Panc1 (cell line): Measurements from ENCODE around the gene DIS3L2. TPM values are rescaled to one million over a fixed set of nuclear protein-coding genes. Genes with fewer than 3 reads are reported as not detected.

Source experiments
- ATAC-seq: fragments of 200-7000 bp; cut with Tn5 transposase; 2 replicates; pipeline ENCODE4 v1.9.1; 2020; ENCODE audit warnings: mild to moderate bottlenecking, moderate library complexity
- BruUV-seq: library from RNA; stranded (reverse); fragments of 400-500 nt; replicated peaks from 2 replicates; lab custom pipeline; 2021; lab: Mats Ljungman, UMichigan
- CTCF ChIA-PET: fragments of 300-600 bp; sonication (Branson Sonifier 250); formaldehyde crosslinking; loops from one replicate; lab custom pipeline; 2022; ENCODE audit warnings: antibody characterized with exemption; lab: Charles Lee
- POLR2A ChIA-PET: fragments of 300-600 bp; sonication (Branson Sonifier 250); formaldehyde crosslinking; loops from one replicate; lab custom pipeline; 2022; ENCODE audit warnings: antibody characterized with exemption; lab: Charles Lee
- DNase-seq: peaks from one replicate; pipeline ENCODE4 v3.0.0-alpha.2; 2010; ENCODE audit warnings: low read depth, low spot score
- H3K27ac ChIP-seq: 2 replicates; pipeline ENCODE4 v1.5.1; 2011; ENCODE audit warnings: mild to moderate bottlenecking, low read length, inconsistent platforms
- H3K27me3 ChIP-seq: fragments of 200-500 bp; sonication (Bioruptor generic); 2 replicates; pipeline ENCODE4 v1.6.0; 2014; ENCODE audit warnings: low read length, inconsistent platforms; ENCODE audit not compliant: control insufficient read depth, insufficient read depth
- H3K36me3 ChIP-seq: fragments of 200-500 bp; sonication (Bioruptor generic); 2 replicates; pipeline ENCODE4 v1.5.1; 2014; ENCODE audit warnings: inconsistent platforms, mild to moderate bottlenecking, low read length, moderate library complexity; ENCODE audit not compliant: control insufficient read depth, insufficient read depth
- H3K4me1 ChIP-seq: 2 replicates; pipeline ENCODE4 v1.5.1; 2011; ENCODE audit warnings: inconsistent platforms, mild to moderate bottlenecking, low read length, moderate library complexity; ENCODE audit not compliant: control insufficient read depth, insufficient read depth
- H3K4me3 ChIP-seq, 2 experiments: 2 replicates each; pipeline ENCODE4 v1.5.1; 2011 to 2012; ENCODE audit warnings: low read depth in 2 of 2, low read length in 2 of 2, mild to moderate bottlenecking in 2 of 2, inconsistent platforms in 1 of 2, moderate library complexity in 1 of 2
- H3K9me3 ChIP-seq: fragments of 200-500 bp; sonication (Bioruptor generic); 2 replicates; pipeline ENCODE4 v1.5.1; 2014; ENCODE audit warnings: low read depth, mild to moderate bottlenecking, inconsistent platforms, low read length, moderate library complexity; ENCODE audit not compliant: control insufficient read depth, insufficient read depth
- POLR2AphosphoS5 ChIP-seq: IDR thresholded peaks from 2 replicates; pipeline ENCODE4 v1.6.1; 2012; ENCODE audit warnings: mild to moderate bottlenecking, low read depth, low read length, moderate library complexity
- REST ChIP-seq, 2 experiments: IDR thresholded peaks; 2 replicates each; pipeline ENCODE4 v1.6.1; 2011 to 2012; ENCODE audit warnings: low read depth in 2 of 2, control low read depth in 1 of 2, low read length in 1 of 2, mild to moderate bottlenecking in 1 of 2, moderate library complexity in 1 of 2; ENCODE audit not compliant: insufficient read depth in 1 of 2
- SIN3A ChIP-seq: IDR thresholded peaks from 2 replicates; pipeline ENCODE4 v1.6.1; 2012; ENCODE audit warnings: low read depth, mild to moderate bottlenecking, low read length, moderate library complexity, borderline replicate concordance; ENCODE audit not compliant: insufficient read depth
- TCF7L2 ChIP-seq: IDR thresholded peaks from 2 replicates; pipeline ENCODE4 v1.6.1; 2011; ENCODE audit warnings: mild to moderate bottlenecking, low read depth, low read length, inconsistent platforms
- in situ Hi-C: cut with HindIII; loops from 2 replicates; pipeline ENCODE4 v1.10.0; 2016; ENCODE audit warnings: low sequenced_read_pairs, low pct_unique_long_range_greater_than_20kb
- intact Hi-C: fragments of 100-400 bp; cut with micrococcal nuclease; formaldehyde crosslinking; loops from one replicate; pipeline ENCODE4 v1.10.0; 2022; ENCODE audit not compliant: unreplicated experiment
- total RNA-seq: library from RNA; stranded (reverse); gene quantifications from one replicate; pipeline ENCODE4 v1.2.1, GENCODE V29; 2021; ENCODE audit not compliant: unreplicated experiment
- TF ChIP-seq, protein P1 (sequence below): fragments of 450-650 bp; IDR thresholded peaks from 2 replicates; pipeline ENCODE4 v1.5.1; 2017; ENCODE audit warnings: mild to moderate bottlenecking

Gene DIS3L2
- total RNA-seq, 1 experiment from 2014 or later = 28.1 TPM

DNA sequence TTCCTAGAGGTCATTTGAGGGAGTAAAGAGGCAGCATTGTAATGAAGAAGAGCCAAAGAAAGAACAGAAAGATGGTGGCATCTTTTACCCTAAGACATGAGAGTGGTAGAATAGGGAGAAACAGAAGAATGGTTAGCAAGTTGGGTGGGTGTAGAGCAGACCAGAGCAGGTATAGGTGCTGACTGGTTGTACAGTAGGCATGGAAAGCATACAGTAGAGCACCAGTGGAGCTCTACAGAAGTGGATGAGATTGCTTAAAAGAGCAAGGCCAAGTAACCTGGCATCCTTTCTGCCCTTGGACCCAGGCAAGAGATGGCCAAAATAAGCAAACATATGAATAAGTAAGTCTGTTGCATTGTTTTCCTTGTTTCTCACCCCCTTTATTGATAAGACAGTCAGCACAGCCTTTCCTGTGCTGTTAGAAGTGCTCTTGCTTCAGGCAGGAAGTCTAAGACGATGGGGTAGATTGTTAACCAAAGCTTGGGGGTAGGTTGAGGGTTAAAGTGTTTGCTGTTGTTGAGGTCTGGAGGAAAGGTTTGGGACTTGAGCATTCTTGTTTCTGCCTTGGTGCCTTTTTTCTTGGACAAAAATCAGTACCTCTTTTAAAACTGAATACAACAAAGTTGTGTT is 76.9 kb downstream of the DIS3L2 start:
- in situ Hi-C loops = no loop called here
- DNase-seq (no peak), ATAC-seq (no peak)
- no TSS peak for BruUV-seq
- ChIA-PET CTCF (no interaction called here), POLR2A (interaction anchor here (0.7 kb wide), 1 partner anchor 80 kb away, joined by 3 read pairs; no protein-coding TSS in a partner anchor)
- H3K4me3 ChIP-seq = no peak overlapping the region
- no peaks in the 10 kb centered on the region for H3K4me1 ChIP-seq
- TF ChIP-seq SIN3A (no peak), REST (IDR thresholded peaks at IDR 0.05; ENCODE audit: insufficient read depth in 1 of 2, low read depth in 2 of 2, low read length in 1 of 2) (no peak), TCF7L2 (no peak), POLR2AphosphoS5 (no peak)
- TF ChIP-seq, protein P1, sequence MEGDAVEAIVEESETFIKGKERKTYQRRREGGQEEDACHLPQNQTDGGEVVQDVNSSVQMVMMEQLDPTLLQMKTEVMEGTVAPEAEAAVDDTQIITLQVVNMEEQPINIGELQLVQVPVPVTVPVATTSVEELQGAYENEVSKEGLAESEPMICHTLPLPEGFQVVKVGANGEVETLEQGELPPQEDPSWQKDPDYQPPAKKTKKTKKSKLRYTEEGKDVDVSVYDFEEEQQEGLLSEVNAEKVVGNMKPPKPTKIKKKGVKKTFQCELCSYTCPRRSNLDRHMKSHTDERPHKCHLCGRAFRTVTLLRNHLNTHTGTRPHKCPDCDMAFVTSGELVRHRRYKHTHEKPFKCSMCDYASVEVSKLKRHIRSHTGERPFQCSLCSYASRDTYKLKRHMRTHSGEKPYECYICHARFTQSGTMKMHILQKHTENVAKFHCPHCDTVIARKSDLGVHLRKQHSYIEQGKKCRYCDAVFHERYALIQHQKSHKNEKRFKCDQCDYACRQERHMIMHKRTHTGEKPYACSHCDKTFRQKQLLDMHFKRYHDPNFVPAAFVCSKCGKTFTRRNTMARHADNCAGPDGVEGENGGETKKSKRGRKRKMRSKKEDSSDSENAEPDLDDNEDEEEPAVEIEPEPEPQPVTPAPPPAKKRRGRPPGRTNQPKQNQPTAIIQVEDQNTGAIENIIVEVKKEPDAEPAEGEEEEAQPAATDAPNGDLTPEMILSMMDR = no peak
- intact Hi-C loops = no loop called here
- no peaks in the 10 kb centered on the region; the same call in 1 of the 2 replicates for H3K36me3 ChIP-seq
- no peaks in the 10 kb centered on the region; the same call in 1 of the 2 replicates for H3K9me3 ChIP-seq
- H3K27me3 ChIP-seq = no peaks in the 10 kb centered on the region
- no peak overlapping the region for H3K27ac ChIP-seq

DNA sequence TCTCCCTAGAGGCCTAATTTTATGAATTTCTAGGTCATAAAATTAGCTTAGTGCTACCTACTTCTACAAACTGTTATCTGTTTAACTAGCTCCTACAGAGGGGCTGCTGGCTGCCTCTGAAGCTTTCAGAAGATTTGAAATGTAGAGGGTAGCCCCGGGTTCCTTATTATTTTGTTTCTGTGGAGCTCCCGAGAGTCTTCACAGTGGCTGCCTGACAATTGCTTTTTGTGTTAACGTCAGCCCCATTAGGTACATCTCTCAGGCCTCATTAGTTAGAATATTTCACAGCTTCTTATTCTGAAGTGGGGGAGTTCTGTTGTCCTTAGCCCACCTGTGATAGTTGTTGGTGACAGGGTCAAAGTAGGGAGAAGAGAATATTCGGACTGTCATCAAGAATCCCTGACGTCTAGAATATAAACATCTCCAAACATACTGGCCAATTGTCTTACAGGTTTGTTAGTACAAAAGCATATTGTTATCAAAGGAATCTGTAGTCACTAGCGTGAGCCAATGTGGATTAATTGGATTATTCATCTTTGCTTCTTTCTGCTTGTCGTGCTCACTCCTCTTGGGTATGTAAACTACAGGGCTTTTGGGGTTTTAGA is 77.5 kb downstream of the DIS3L2 start:
- CTCF ChIA-PET = no interaction called here
- BruUV-seq = no TSS peak
- TF ChIP-seq REST (IDR thresholded peaks at IDR 0.05; ENCODE audit: insufficient read depth in 1 of 2, low read depth in 2 of 2, low read length in 1 of 2) (no peak), SIN3A (no peak), TCF7L2 (no peak), POLR2AphosphoS5 (no peak)
- TF ChIP-seq, protein P1 = no peak
- DNase-seq = no peak
- Histone ChIP-seq H3K27ac (no peak overlapping the region), H3K27me3 (no peaks in the 10 kb centered on the region), H3K4me1 (no peaks in the 10 kb centered on the region), H3K4me3 (no peak overlapping the region), H3K9me3 (no peaks in the 10 kb centered on the region; the same call in 1 of the 2 replicates), H3K36me3 (no peaks in the 10 kb centered on the region; the same call in 1 of the 2 replicates)
- in situ Hi-C loops = no loop called here
- ATAC-seq = no peak
- intact Hi-C loops = no loop called here
- POLR2A ChIA-PET = interaction anchor here (0.7 kb wide), 1 partner anchor 81 kb away, joined by 3 read pairs; no protein-coding TSS in a partner anchor
